Measurements from ENCODE around the gene ICE1. TPM values are rescaled to one million over a fixed set of nuclear protein-coding genes. Genes with fewer than 3 reads are reported as not detected.
"Not testable (repeated sequence)": the region's sequence is repeated elsewhere in the genome, so short reads cannot be mapped to it uniquely, and the experiment has no call there.

The ICE1 gene
- total RNA-seq, 2 donors from 2014 or later = 36.9 to 40.5 TPM

DNA sequence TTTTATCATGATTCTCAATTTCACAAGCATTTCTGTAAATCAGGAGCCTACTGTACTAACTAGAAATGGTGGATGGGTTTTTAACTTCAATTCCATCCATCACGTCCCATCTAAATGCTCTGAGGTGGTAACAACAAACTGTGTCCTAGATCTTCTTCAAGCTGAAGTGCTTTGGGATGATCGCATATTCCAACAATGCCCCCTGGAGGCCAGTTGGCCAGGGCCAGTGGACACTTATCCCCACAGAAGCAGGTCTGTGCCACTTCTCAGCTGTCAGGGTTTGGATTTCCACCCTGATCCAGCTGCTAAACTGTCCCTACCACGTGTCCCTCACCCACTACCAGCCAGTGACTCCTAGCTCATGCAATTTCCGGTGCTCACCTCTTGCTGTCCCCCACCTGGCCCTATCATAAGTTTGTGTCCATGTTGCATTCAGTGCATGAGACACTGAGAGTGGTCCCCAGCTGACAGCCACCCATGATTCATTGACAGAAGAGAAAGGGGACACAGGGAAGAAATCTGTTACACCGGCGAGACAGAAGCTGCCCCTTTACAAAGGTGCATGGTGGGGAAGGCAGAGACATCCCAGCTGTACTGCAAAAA lies 28.0 kb upstream of the ICE1 start:
- TF ChIP-seq, protein P1, sequence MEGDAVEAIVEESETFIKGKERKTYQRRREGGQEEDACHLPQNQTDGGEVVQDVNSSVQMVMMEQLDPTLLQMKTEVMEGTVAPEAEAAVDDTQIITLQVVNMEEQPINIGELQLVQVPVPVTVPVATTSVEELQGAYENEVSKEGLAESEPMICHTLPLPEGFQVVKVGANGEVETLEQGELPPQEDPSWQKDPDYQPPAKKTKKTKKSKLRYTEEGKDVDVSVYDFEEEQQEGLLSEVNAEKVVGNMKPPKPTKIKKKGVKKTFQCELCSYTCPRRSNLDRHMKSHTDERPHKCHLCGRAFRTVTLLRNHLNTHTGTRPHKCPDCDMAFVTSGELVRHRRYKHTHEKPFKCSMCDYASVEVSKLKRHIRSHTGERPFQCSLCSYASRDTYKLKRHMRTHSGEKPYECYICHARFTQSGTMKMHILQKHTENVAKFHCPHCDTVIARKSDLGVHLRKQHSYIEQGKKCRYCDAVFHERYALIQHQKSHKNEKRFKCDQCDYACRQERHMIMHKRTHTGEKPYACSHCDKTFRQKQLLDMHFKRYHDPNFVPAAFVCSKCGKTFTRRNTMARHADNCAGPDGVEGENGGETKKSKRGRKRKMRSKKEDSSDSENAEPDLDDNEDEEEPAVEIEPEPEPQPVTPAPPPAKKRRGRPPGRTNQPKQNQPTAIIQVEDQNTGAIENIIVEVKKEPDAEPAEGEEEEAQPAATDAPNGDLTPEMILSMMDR (conservative IDR thresholded peaks at IDR 0.05) = peak; percentile 84
- not testable (repeated sequence) for H3K27ac ChIP-seq (ENCODE audit: low read depth, low read length); H3K36me3 ChIP-seq (ENCODE audit: control insufficient read depth, insufficient read depth, low read length); H3K27ac Mint-ChIP-seq; H3K9me3 Mint-ChIP-seq; H3K9me3 ChIP-seq (ENCODE audit: control insufficient read depth, low read length); H3K36me3 Mint-ChIP-seq (ENCODE audit: low read depth); H3K27me3 ChIP-seq (ENCODE audit: control insufficient read depth, insufficient read depth, low read length, poor library complexity, severe bottlenecking); H3K27me3 Mint-ChIP-seq (ENCODE audit: insufficient read depth); H3K4me3 ChIP-seq (ENCODE audit: low read length); H3K4me3 Mint-ChIP-seq; H3K9ac ChIP-seq (ENCODE audit: extremely low read depth, low read length, poor library complexity, severe bottlenecking); H3K4me1 Mint-ChIP-seq; H3K4me1 ChIP-seq (ENCODE audit: control insufficient read depth, insufficient read depth, low read length)
- 62% methylated on average over 5 of the region's 6 CpGs; no CpG with 5 or more reads in 1 of the 2 experiments for WGBS, 2 experiments (ENCODE audit: insufficient coverage in 1 of 2, insufficient read length in 1 of 2)
- peak; percentile 87 for DNase-seq

DNA sequence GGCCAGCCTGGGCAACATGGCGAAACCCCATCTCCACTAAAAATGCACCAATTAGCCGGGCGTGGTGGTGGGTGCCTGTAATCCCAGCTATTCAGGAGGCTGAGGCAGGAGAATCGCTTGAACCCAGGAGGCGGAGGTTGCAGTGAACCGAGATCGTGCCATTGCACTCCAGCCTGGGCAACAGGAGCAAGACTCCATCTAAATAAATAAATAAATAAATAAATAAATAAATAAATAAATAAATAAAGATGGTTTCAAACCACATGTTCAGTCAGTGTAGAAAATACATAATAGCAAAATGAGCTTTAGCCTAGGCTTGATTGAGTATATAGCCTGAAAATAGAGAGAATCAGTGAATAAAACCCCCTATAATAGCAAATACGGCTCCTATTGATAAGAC lies 27.4 kb upstream of the ICE1 start:
- H3K4me3 ChIP-seq (ENCODE audit: low read length); H3K4me1 Mint-ChIP-seq; H3K4me3 Mint-ChIP-seq; H3K27ac ChIP-seq (ENCODE audit: low read depth, low read length); H3K36me3 ChIP-seq (ENCODE audit: control insufficient read depth, insufficient read depth, low read length); H3K27me3 ChIP-seq (ENCODE audit: control insufficient read depth, insufficient read depth, low read length, poor library complexity, severe bottlenecking); H3K36me3 Mint-ChIP-seq (ENCODE audit: low read depth); H3K27me3 Mint-ChIP-seq (ENCODE audit: insufficient read depth); H3K27ac Mint-ChIP-seq; H3K9ac ChIP-seq (ENCODE audit: extremely low read depth, low read length, poor library complexity, severe bottlenecking); DNase-seq; H3K4me1 ChIP-seq (ENCODE audit: control insufficient read depth, insufficient read depth, low read length): not testable (repeated sequence)
- 76 to 80% methylated on average over 1 to 6 of the region's 8 CpGs for WGBS, 2 experiments (ENCODE audit: insufficient coverage in 1 of 2, insufficient read length in 1 of 2)
- H3K9me3 Mint-ChIP-seq = peaks cover 12% of the 10 kb centered on the region
- peaks cover 12% of the 10 kb centered on the region for H3K9me3 ChIP-seq (ENCODE audit: control insufficient read depth, low read length)

DNA sequence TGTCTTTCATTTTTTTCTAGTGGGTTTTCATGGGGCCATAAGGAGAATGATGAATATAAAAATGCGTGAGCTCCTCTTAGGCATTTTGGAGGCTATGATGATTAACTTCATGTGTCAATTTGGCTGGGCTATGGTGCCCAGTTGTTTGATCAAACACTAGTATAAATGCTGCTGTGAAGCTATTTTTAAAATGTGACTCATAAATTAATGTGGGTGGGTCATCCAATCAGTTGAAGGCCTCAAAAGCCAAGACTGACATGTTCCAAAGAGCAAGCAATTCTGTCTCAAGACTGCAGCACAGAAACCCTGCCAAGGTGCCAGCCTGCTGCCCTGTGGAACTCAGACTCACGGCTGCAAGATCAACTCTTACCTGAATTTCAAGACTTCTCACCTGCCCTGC lies 24.4 kb upstream of the ICE1 start:
- H3K4me3 ChIP-seq (ENCODE audit: low read length) = no peak overlapping the region
- no peak for DNase-seq
- H3K27me3 ChIP-seq (ENCODE audit: control insufficient read depth, insufficient read depth, low read length, poor library complexity, severe bottlenecking) = no peaks in the 10 kb centered on the region
- Mint-ChIP-seq H3K27ac (no peak overlapping the region), H3K9me3 (peaks cover 12% of the 10 kb centered on the region), H3K4me1 (peaks cover 17% of the 10 kb centered on the region), H3K27me3 (ENCODE audit: insufficient read depth) (no peaks in the 10 kb centered on the region), H3K4me3 (no peak overlapping the region), H3K36me3 (ENCODE audit: low read depth) (peaks cover 4% of the 10 kb centered on the region)
- no peaks in the 10 kb centered on the region for H3K36me3 ChIP-seq (ENCODE audit: control insufficient read depth, insufficient read depth, low read length)
- H3K4me1 ChIP-seq (ENCODE audit: control insufficient read depth, insufficient read depth, low read length) = no peaks in the 10 kb centered on the region
- TF ChIP-seq, protein P1 (conservative IDR thresholded peaks at IDR 0.05) = no peak
- H3K9me3 ChIP-seq (ENCODE audit: control insufficient read depth, low read length) = peaks cover 12% of the 10 kb centered on the region
- 87 to 100% methylated on average over 2 of the region's 2 CpGs for WGBS, 2 experiments (ENCODE audit: insufficient coverage in 1 of 2, insufficient read length in 1 of 2)
- H3K9ac ChIP-seq (ENCODE audit: extremely low read depth, low read length, poor library complexity, severe bottlenecking) = no peak overlapping the region
- no peak overlapping the region for H3K27ac ChIP-seq (ENCODE audit: low read depth, low read length)

DNA sequence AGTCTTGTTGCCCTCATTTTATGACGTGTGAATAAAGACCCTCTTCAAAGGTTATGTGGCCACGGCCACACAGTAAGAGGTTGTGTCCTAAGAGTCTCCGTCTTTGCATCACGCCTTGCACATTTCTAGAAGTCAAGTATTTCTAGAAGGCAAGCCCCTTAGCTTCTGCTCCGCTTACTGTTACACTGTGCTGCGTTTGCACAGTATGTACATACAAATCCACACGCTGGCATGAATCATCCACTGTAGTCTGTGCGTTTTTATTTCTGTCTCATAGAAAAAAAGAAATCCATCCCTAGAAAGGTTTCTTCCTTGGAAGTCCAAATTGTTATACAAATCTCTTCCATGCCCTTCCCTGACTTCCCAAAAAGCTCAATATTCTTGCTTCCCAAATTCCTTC lies 21.4 kb upstream of the ICE1 start:
- no peak overlapping the region for H3K4me3 Mint-ChIP-seq

More for the DNA sequence above, 21.4 kb upstream of the ICE1 start:
- H3K9me3 ChIP-seq (ENCODE audit: control insufficient read depth, low read length) = peaks cover 12% of the 10 kb centered on the region
- no peak overlapping the region for H3K9ac ChIP-seq (ENCODE audit: extremely low read depth, low read length, poor library complexity, severe bottlenecking)
- H3K36me3 Mint-ChIP-seq (ENCODE audit: low read depth) = peaks cover 4% of the 10 kb centered on the region
- H3K27me3 Mint-ChIP-seq (ENCODE audit: insufficient read depth) = no peaks in the 10 kb centered on the region
- no peak for DNase-seq
- H3K9me3 Mint-ChIP-seq = peaks cover 12% of the 10 kb centered on the region
- H3K27ac Mint-ChIP-seq = no peak overlapping the region
- H3K27ac ChIP-seq (ENCODE audit: low read depth, low read length) = no peak overlapping the region
- peaks cover 23% of the 10 kb centered on the region for H3K4me1 Mint-ChIP-seq
- no peaks in the 10 kb centered on the region for H3K27me3 ChIP-seq (ENCODE audit: control insufficient read depth, insufficient read depth, low read length, poor library complexity, severe bottlenecking)
- H3K4me1 ChIP-seq (ENCODE audit: control insufficient read depth, insufficient read depth, low read length) = no peaks in the 10 kb centered on the region
- TF ChIP-seq, protein P1 (conservative IDR thresholded peaks at IDR 0.05) = no peak
- H3K4me3 ChIP-seq (ENCODE audit: low read length) = no peak overlapping the region
- WGBS, 2 experiments (ENCODE audit: insufficient coverage in 1 of 2, insufficient read length in 1 of 2) = 91 to 95% methylated on average over 8 of the region's 8 CpGs
- H3K36me3 ChIP-seq (ENCODE audit: control insufficient read depth, insufficient read depth, low read length) = no peaks in the 10 kb centered on the region
